H1 (cell line): ENCODE data around the gene TMEM45A. TPM values are rescaled to one million over a fixed set of nuclear protein-coding genes. Genes with fewer than 3 reads are reported as not detected.

Experiments
- SIX5 ChIP-seq: IDR thresholded peaks from 2 replicates; pipeline ENCODE4 v1.6.1; 2011; ENCODE audit warnings: mild to moderate bottlenecking, low read depth, low read length
- polyA plus RNA-seq, 7 experiments: library from polyadenylated mRNA; depleted of rRNA in 3 of 7; stranded (reverse) in 5 of 7; unstranded in 2 of 7; fragments of >200 nt in 5 of 7; fragments of 200-250 nt in 2 of 7; gene quantifications; 1 replicate in 5 of 7; 2 replicates in 1 of 7; 4 replicates in 1 of 7; pipeline versions ENCODE4 v1.2.1 to v1.2.3, GENCODE V29; 2011 to 2013; ENCODE audit warnings: missing spikeins in 2 of 7, mixed read lengths in 2 of 7
- total RNA-seq: library from RNA; stranded (reverse); fragmentation: NEBNext Ultra II Directional; extraction: Animal tissue kit (Norgen Biotek cat#: 25700); gene quantifications from 2 replicates; pipeline ENCODE4 v1.2.1, GENCODE V29; 2021

The TMEM45A gene
- total and polyA plus RNA-seq, 2 of the 8 experiments (the other 6 are each of a cell fraction or from before 2014, with no cell fraction given), result 12.9 to 14.2 TPM

DNA sequence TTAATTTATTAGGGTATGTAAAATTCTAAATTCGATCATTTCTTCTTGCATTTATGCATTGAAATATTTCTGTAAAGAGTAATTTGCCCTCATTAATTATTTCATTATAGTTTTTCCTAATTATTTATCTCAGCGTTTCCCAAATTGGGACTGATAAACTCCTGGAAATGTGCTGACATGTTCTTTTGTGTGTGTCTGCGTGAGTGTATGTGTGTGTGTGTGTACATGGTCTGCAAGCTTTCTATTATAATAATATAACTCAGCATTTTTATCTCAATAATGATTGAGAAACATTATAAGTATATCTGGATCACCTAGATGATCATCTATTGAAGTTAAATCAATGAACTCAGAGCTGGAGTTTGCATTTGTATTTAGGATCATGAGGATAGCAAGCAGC lies 38.7 kb downstream of the TMEM45A start (continued):
- no peak for TF ChIP-seq SIX5
